ENCODE measurements around the gene GALNT16. TPM values are rescaled to one million over a fixed set of nuclear protein-coding genes. Genes with fewer than 3 reads are reported as not detected.

The GALNT16 gene
- total and polyA plus RNA-seq, 2 donors (not counting 3 experiments of a cell fraction or from before 2014, with no cell fraction given): 0.39 to 0.49 TPM

- POLR2A ChIA-PET: no interaction called here
- peaks cover 13 to 24% of the 10 kb centered on the region in 2 experiments for H3K27me3 ChIP-seq (ENCODE audit: control insufficient read depth in 2 of 2, insufficient read depth in 2 of 2, low read length in 2 of 2)
- no peak for FAIRE-seq
Observed at GRCh38 chr14:69274321-69274720, 14.4 kb downstream of the GALNT16 start.

More at GRCh38 chr14:69274321-69274720, 14.4 kb downstream of the GALNT16 start:
- DNase-seq (ENCODE audit: low read depth, low spot score): no peak
- H3K9me3 ChIP-seq (replicated peaks; ENCODE audit: control insufficient read depth, insufficient read depth, low read length): no peaks in the 10 kb centered on the region
- no peak overlapping the region for H3K9ac ChIP-seq (replicated peaks; ENCODE audit: extremely low read depth, insufficient read depth, low read length)
- H3K27ac ChIP-seq (ENCODE audit: insufficient read depth, low read depth, low read length): no peak overlapping the region
- H3K9me1 ChIP-seq (replicated peaks; ENCODE audit: control insufficient read depth, extremely low read depth, insufficient read depth, low read length): no peaks in the 10 kb centered on the region
- H2AFZ ChIP-seq (ENCODE audit: low read depth, low read length): no peak overlapping the region
- intact Hi-C loops (cut with micrococcal nuclease) (no loop called here), dilution Hi-C loops (cut with MboI; ENCODE audit: extremely low pct_ligation_motif_present, low sequenced_read_pairs) (no loop called here)
- CTCF ChIA-PET: interaction anchor here (0.7 kb wide), 1 partner anchor 14 kb away, joined by 3 read pairs; the partner anchor contains the start of gene GALNT16
- no peak overlapping the region for H3K4me2 ChIP-seq (ENCODE audit: insufficient read depth, low read length)
- no peaks in the 10 kb centered on the region for H4K20me1 ChIP-seq (replicated peaks; ENCODE audit: control insufficient read depth, extremely low read depth, insufficient read depth, low read length)
- no peak for TF ChIP-seq POLR2A (IDR thresholded peaks at IDR 0.05; ENCODE audit: low read depth, low read length)
- no peak for TF ChIP-seq MAX (IDR thresholded peaks at IDR 0.05; ENCODE audit: insufficient read depth, insufficient read length)
- TF ChIP-seq CTCF (IDR thresholded peaks at IDR 0.05; ENCODE audit: extremely low read depth in 1 of 2, insufficient read depth in 1 of 2, low read depth in 1 of 2, low read length in 2 of 2): no peak
- no peak for TF ChIP-seq POLR2AphosphoS5 (IDR thresholded peaks at IDR 0.05; ENCODE audit: insufficient read depth, low read depth, low read length)
- TF ChIP-seq JUN (IDR thresholded peaks at IDR 0.05; ENCODE audit: borderline replicate concordance, insufficient read depth, insufficient read length, low read depth): no peak
- TF ChIP-seq GATA2 (IDR thresholded peaks at IDR 0.05; ENCODE audit: insufficient read depth, insufficient read length, low read depth, low read length): no peak
- no peak for TF ChIP-seq FOS (IDR thresholded peaks at IDR 0.05; ENCODE audit: borderline replicate concordance, insufficient read depth, low read length)
- no peak for TF ChIP-seq MYC (IDR thresholded peaks at IDR 0.05; ENCODE audit: low read depth, low read length)
- no peak for TF ChIP-seq EZH2 (IDR thresholded peaks at IDR 0.05; ENCODE audit: borderline replicate concordance, low read depth, low read length, severe bottlenecking)
- no peaks in the 10 kb centered on the region for H3K4me1 ChIP-seq (ENCODE audit: control insufficient read depth, extremely low read depth, insufficient read depth, low read length)
- H3K4me3 ChIP-seq (replicated peaks in 1 of 3; ENCODE audit: insufficient read depth in 1 of 3, low read depth in 1 of 3, low read length in 3 of 3): no peak overlapping the region
- H3K36me3 ChIP-seq (ENCODE audit: control insufficient read depth in 2 of 2, extremely low read depth in 1 of 2, insufficient read depth in 2 of 2, low read length in 2 of 2): no peaks in the 10 kb centered on the region
- BruUV-seq (replicated peaks): no TSS peak
- H3K79me2 ChIP-seq (ENCODE audit: control insufficient read depth, insufficient read depth, low read length): no peaks in the 10 kb centered on the region

Measured in endothelial cell of umbilical vein (primary cell).